BLaER1 treated with 17β-estradiol and CSF1 and Interleukin-3, amounts not matched to agents 10 nM and 100 nM (cell line): ENCODE results near the gene ROGDI.

Source experiments
- H3K27ac ChIP-seq, 11 experiments: shearing (Covaris generic); formaldehyde crosslinking; 2 replicates each; pipeline ENCODE4 v1.8.1; 2022
- H3K27me3 ChIP-seq, 11 experiments: shearing (Covaris generic); formaldehyde crosslinking; 2 replicates each; pipeline ENCODE4 v1.8.1; 2022
- H3K36me3 ChIP-seq, 11 experiments: shearing (Covaris generic); formaldehyde crosslinking; 2 replicates each; pipeline ENCODE4 v1.8.1; 2022
- H3K4me1 ChIP-seq, 10 experiments: shearing (Covaris generic); formaldehyde crosslinking; 2 replicates each; pipeline ENCODE4 v1.8.1; 2022
- H3K4me2 ChIP-seq, 11 experiments: shearing (Covaris generic); formaldehyde crosslinking; 2 replicates each; pipeline ENCODE4 v1.8.1; 2022
- H3K4me3 ChIP-seq, 10 experiments: shearing (Covaris generic); formaldehyde crosslinking; 2 replicates each; pipeline ENCODE4 v1.8.1; 2022
- H3K9ac ChIP-seq, 11 experiments: shearing (Covaris generic); formaldehyde crosslinking; 2 replicates each; pipeline ENCODE4 v1.8.1; 2022
- H3K9me3 ChIP-seq, 11 experiments: shearing (Covaris generic); formaldehyde crosslinking; replicated peaks in 1 of 11; 2 replicates each; pipeline ENCODE4 v1.8.1; 2022
- H4K20me1 ChIP-seq, 11 experiments: shearing (Covaris generic); formaldehyde crosslinking; 2 replicates each; pipeline ENCODE4 v1.8.1; 2022
- Cebpa-rat ChIP-seq, 11 experiments: shearing (Covaris generic); IDR thresholded peaks; 2 replicates each; pipeline ENCODE4 v1.8.1; 2022

Gene ROGDI

DNA sequence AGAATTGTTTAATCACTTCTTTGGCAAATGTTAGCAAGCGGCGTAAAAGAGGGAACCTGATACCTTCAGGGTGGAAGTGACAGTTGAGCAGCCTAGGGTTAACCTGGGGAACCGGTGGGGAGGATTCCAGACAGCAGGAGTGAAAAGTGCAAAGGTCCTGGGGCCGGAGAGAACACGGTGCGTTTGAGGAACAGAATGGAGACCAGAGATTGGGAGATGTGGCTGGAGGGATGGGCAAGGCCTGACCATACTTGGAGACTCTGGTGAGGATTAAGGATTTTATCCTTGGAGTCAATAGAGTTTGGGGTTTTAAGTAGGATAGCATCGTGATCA is 33.2 kb downstream of the ROGDI start:
- H3K9ac ChIP-seq, result no peak overlapping the region
- no peak for TF ChIP-seq Cebpa-rat (IDR thresholded peaks at IDR 0.05)
- H3K4me3 ChIP-seq, result no peak overlapping the region; a peak in 2 of 20 replicates

DNA sequence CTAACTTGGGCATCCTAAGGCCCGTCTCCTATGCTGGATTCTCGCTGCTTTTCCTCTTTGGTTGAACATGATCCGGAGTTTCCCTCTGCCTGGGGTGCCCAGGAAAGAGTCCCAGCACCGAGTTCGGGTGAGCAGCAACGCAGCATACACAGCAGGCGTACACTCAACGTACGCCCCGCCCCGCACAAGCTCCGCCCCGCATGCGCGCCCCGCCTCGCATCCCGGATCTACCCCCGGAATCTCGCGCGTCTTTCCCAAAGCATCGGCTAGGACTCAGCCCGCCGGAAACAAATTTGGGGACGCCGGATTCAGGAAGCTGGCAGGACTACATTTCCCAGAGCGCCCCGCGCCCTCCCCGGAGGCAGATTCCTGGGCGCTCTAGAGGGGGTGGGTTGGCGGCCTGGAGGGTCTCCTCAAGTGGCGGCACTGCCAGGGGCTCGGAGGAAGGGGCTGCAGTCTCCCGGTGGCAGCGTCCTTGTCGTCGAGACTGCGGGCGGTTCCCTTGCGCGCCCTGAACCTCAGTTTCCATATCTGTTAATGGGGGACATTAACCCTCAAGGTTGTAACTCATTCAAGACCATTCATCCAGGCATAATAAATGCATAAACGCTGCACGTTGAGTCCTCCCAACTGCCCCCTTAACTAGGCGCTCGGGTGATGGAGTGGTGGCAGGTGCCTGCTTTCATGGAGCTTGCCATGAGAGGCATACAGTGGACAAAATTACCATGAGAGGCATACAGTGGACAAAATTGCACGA is 33.7 kb downstream of the ROGDI start:
- peak overlapping the region; percentile 43 to 73 (median 57); a peak in 21 of 22 replicates for H3K9ac ChIP-seq
- peaks cover 15 to 20% (median 17%) of the 10 kb centered on the region in 11 experiments for H3K36me3 ChIP-seq
- peak overlapping the region; percentile 85 to 99 (median 93) for H3K4me2 ChIP-seq
- H3K27ac ChIP-seq, result peak overlapping the region in 9 of 11 experiments; percentile 36 to 94 (median 58); a peak in 16 of 22 replicates
- no peak for TF ChIP-seq Cebpa-rat (IDR thresholded peaks at IDR 0.05)
- H4K20me1 ChIP-seq, result peaks cover 0 to 24% (median 5%) of the 10 kb centered on the region in 11 experiments; a peak in 11 of 22 replicates
- no peaks in the 10 kb centered on the region for H3K27me3 ChIP-seq
- H3K9me3 ChIP-seq, result no peaks in the 10 kb centered on the region
- peaks cover 28 to 43% (median 36%) of the 10 kb centered on the region in 10 experiments for H3K4me1 ChIP-seq
- H3K4me3 ChIP-seq, result peak overlapping the region; percentile 47 to 99 (median 56)

More for the DNA sequence above, 33.2 kb downstream of the ROGDI start:
- Histone ChIP-seq H3K27me3 (no peaks in the 10 kb centered on the region), H4K20me1 (peaks cover 0 to 19% (median 5%) of the 10 kb centered on the region in 11 experiments; a peak in 6 of 22 replicates), H3K4me1 (peaks cover 27 to 39% (median 34%) of the 10 kb centered on the region in 10 experiments), H3K4me2 (peak overlapping the region in 8 of 11 experiments; percentile 85 to 99 (median 93); a peak in 16 of 22 replicates), H3K36me3 (peaks cover 10 to 15% (median 12%) of the 10 kb centered on the region in 11 experiments; a peak in 21 of 22 replicates), H3K27ac (no peak overlapping the region), H3K9me3 (no peaks in the 10 kb centered on the region)

DNA sequence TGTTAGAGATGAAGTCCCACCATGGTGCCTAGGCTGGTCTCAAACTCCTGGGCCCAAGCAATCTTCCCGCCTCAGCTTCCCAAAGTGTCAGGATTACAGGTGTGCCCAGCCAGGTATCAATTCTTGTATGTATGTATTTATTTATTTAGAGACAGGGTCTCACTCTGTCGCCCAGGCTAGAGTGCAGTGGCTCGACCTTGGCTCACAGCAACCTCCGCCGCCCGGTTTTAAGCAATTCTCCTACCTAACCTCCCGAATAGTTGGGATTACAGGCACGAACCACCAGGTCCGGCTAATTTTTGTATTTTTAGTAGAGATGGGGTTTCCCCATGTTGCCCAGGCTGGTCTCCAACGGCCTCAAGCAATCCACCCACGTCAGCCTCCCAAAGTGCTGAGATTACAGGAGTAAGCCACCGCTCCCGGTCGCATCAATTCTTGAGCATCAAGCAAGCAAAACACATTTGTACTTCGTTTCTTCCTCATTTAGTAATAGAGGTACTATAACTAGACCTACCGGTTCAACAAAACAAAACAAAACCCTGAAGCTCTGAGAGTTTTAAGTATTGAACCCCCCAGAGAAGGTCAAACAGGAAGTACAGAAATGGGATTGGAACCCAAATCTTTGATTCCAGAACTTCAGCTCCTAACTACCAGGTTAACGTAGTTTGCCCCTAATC is 34.4 kb downstream of the ROGDI start:
- peak overlapping the region; percentile 85 to 99 (median 93) for H3K4me2 ChIP-seq
- peak overlapping the region in 9 of 11 experiments; percentile 36 to 94 (median 58); a peak in 16 of 22 replicates for H3K27ac ChIP-seq
- peak overlapping the region; percentile 47 to 99 (median 56) for H3K4me3 ChIP-seq

DNA sequence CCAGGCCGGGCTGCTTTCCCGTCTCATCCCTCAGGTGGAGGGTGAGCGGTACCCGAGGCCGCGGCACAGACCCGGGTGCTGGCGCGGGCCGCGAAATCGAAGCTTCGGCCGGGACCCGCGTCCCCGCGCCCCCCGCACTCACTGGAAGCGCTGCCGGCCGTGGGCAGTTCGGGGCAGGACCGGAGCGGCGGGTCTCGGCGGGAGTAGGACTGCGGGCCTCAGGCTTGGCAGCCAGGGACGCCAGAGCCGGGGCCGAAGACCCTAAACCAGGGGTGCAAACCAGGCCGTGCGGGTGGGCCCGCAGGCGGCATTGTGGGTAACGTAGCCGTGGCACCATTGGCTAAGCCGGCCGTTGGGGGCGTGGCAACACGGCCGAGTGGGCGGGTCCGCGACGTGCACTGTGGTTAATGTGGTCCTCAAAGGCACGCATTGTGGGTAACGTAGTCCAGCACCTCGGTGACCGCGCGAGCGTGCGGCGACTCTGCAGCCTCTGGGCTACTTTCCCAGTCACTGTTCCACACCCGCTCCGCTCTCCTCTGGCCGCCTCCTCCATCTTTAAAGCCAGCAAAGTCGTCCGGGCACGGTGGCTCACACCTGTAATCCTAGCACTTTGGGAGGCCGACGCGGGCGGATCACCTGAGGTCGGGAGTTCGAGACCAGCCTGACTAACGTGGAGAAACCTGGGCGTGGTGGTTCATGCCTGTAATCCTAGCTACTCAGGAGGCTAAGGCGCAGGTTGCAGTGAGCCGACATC is 35.4 kb downstream of the ROGDI start, which contains the start of gene ZNF500:
ZNF500 (minus strand) TSS at position 288 of the 754 bp plus-strand sequence. CDS start 1,184 bp downstream, outside the sequence.
- Histone ChIP-seq H3K4me2 (peak within 1 kb of the TSS; percentile 85 to 99 (median 93)), H3K9ac (peak within 1 kb of the TSS; percentile 92 to 98 (median 96)), H3K4me3 (peak within 1 kb of the TSS; percentile 89 to 100 (median 97)), H3K27me3 (no peaks in the 10 kb centered on the region), H4K20me1 (peaks cover 0 to 41% (median 21%) of the 10 kb centered on the region in 11 experiments; a peak in 13 of 22 replicates), H3K27ac (peak within 1 kb of the TSS; percentile 85 to 96 (median 92)), H3K9me3 (no peaks in the 10 kb centered on the region), H3K36me3 (peaks cover 32 to 37% (median 34%) of the 10 kb centered on the region in 11 experiments), H3K4me1 (peaks cover 33 to 59% (median 46%) of the 10 kb centered on the region in 10 experiments)
- TF ChIP-seq Cebpa-rat (IDR thresholded peaks at IDR 0.05), result no peak

More for the DNA sequence above, 34.4 kb downstream of the ROGDI start:
- Histone ChIP-seq H3K4me1 (peaks cover 31 to 50% (median 39%) of the 10 kb centered on the region in 10 experiments), H3K9ac (peak overlapping the region; percentile 43 to 96 (median 57); a peak in 21 of 22 replicates), H3K9me3 (no peaks in the 10 kb centered on the region), H3K27me3 (no peaks in the 10 kb centered on the region), H3K36me3 (peaks cover 22 to 28% (median 25%) of the 10 kb centered on the region in 11 experiments), H4K20me1 (peaks cover 0 to 32% (median 11%) of the 10 kb centered on the region in 11 experiments; a peak in 11 of 22 replicates)
- TF ChIP-seq Cebpa-rat (IDR thresholded peaks at IDR 0.05), result no peak

DNA sequence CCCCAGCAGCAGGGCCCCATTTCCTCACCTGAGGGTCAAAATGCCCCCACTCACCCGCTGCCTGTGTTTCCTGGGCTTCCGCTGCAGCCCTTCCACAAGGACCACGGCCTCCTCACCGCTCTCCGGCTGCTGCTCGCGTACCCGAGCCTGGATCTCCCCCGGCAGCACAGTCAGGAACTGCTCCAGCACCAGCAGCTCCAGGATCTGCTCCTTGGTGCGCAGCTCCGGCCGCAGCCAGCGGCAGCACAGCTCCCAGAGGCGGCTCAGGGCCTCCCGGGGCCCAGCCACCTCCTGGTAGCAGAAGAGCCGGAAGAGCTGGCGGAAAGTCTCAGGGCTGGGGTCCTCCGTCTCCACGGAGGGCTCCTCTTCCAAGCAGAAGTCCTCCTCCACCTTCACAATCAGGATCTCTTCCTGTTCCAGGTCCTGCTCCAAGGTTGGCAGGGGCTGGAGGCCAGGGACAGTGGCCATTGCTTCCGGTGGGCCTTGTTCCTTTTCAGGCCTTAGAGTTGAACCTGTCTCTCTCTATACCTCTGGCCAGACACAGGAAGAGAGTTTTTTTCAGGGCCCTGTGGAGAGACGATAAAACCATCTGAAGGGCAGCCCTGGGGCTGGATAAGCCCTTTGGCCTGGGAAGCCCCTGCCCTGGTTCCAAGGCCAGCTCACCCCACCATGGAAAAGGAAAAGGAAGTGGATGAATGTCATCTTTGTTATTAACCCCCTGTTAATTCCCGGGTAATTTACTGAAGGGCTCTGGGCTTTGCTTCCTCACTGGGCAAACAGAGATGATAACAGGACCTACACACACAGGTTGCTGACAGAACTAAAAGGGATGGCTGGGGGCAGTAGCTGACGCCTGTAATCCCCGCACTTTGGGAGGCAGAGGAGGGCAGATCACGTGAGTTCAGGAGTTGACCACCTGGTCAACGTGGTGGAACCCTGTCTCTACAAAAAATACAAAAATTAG is 36.6 kb downstream of the ROGDI start:
- Histone ChIP-seq H3K9ac (peak overlapping the region; percentile 92 to 98 (median 96)), H3K4me2 (peak overlapping the region; percentile 85 to 99 (median 93)), H3K27ac (peak overlapping the region in 10 of 11 experiments; percentile 85 to 96 (median 93); a peak in 21 of 22 replicates)

DNA sequence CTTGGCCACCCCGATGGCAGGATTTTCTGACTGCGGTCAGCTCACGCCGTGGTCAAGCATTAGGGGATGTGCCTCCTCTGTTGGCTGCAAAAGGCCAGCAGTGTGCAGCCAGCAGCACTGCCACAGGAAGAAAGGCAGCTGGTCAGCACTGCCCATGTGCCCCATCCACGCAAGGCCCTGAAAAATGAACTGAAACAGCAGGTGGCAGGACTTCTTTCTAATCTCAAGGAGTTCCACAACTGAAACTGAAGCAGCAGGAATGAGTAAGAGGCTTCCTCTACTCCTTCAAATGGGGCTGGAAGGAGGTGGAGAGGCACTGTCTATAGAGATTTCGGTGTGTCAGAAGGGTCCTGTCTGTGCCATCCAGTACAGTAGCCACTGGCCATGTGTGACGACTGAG is 38.6 kb downstream of the ROGDI start:
- Histone ChIP-seq H3K4me2 (0 out of 22 replicates have a peak overlapping the region, but pooled peaks of 1 of the 11 experiments have one; percentile 2), H4K20me1 (peaks cover 0 to 62% (median 29%) of the 10 kb centered on the region in 11 experiments; a peak in 15 of 22 replicates), H3K4me3 (no peak overlapping the region), H3K27ac (no peak overlapping the region), H3K36me3 (peaks cover 63 to 70% (median 67%) of the 10 kb centered on the region in 11 experiments), H3K27me3 (no peaks in the 10 kb centered on the region), H3K9ac (peak overlapping the region in 4 of 11 experiments; percentile 2 to 55 (median 30); a peak in 5 of 22 replicates), H3K9me3 (no peaks in the 10 kb centered on the region), H3K4me1 (peaks cover 37 to 61% (median 46%) of the 10 kb centered on the region in 10 experiments)
- TF ChIP-seq Cebpa-rat (IDR thresholded peaks at IDR 0.05), result no peak

More for the DNA sequence above, 36.6 kb downstream of the ROGDI start:
- Histone ChIP-seq H3K4me1 (peaks cover 37 to 64% (median 51%) of the 10 kb centered on the region in 10 experiments), H3K36me3 (peaks cover 43 to 50% (median 47%) of the 10 kb centered on the region in 11 experiments), H3K27me3 (no peaks in the 10 kb centered on the region), H3K9me3 (no peaks in the 10 kb centered on the region), H3K4me3 (peak overlapping the region; percentile 89 to 100 (median 97)), H4K20me1 (peaks cover 0 to 47% (median 26%) of the 10 kb centered on the region in 11 experiments; a peak in 14 of 22 replicates)
- no peak for TF ChIP-seq Cebpa-rat (IDR thresholded peaks at IDR 0.05)

DNA sequence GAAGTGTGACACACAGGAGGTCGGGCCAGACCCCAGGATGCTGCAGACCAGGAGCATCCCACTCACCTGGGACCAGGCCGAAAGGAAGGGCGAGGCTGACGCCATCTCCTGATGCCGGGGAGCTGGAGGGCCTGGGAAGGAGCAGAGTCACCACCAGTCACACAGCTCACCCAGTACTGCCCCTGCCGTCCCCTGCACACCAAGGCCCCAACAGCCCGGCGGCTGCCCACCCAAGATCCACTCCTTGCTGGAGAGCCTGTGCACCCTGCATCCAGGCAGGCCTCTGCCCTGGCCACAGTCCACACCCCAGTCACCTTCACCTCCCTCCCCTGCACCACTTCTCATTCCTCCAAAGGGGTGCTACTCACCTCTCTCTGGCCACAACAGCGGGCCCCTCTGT is 40.2 kb downstream of the ROGDI start:
- Histone ChIP-seq H3K4me2 (peak overlapping the region in 8 of 11 experiments; percentile 20 to 39 (median 32); a peak in 11 of 22 replicates), H3K27ac (0 out of 22 replicates have a peak overlapping the region, but pooled peaks of 1 of the 11 experiments have one; percentile 4), H3K36me3 (peaks cover 72 to 86% (median 81%) of the 10 kb centered on the region in 11 experiments), H3K27me3 (no peaks in the 10 kb centered on the region), H3K9me3 (no peaks in the 10 kb centered on the region), H3K4me1 (peaks cover 27 to 47% (median 33%) of the 10 kb centered on the region in 10 experiments), H3K9ac (peak overlapping the region in 10 of 11 experiments; percentile 11 to 56 (median 42); a peak in 12 of 22 replicates), H3K4me3 (no peak overlapping the region), H4K20me1 (peaks cover 0 to 62% (median 29%) of the 10 kb centered on the region in 11 experiments; a peak in 15 of 22 replicates)
- no peak for TF ChIP-seq Cebpa-rat (IDR thresholded peaks at IDR 0.05)
